WERI-Rb-1 (cell line): ENCODE data around the gene NFATC3.

ENCODE experiments used
- DNase-seq: peaks from one replicate; pipeline ENCODE4 v3.0.0-alpha.2; 2020
- H3K27ac ChIP-seq: fragments of 250-450 bp; sonication (Bioruptor Pico); 2 replicates; pipeline ENCODE4 v1.5.1; 2020; ENCODE audit warnings: mild to moderate bottlenecking, moderate library complexity
- H3K27me3 ChIP-seq: fragments of 250-450 bp; sonication (Bioruptor Pico); 2 replicates; pipeline ENCODE4 v1.5.1; 2021; ENCODE audit warnings: mild to moderate bottlenecking, low read depth, moderate library complexity; ENCODE audit not compliant: insufficient read depth, severe bottlenecking
- H3K36me3 ChIP-seq: fragments of 250-450 bp; sonication (Bioruptor Pico); 2 replicates; pipeline ENCODE4 v1.5.1; 2020; ENCODE audit warnings: mild to moderate bottlenecking, moderate library complexity
- H3K4me3 ChIP-seq: 2 replicates; pipeline ENCODE4 v1.5.1; 2011; ENCODE audit warnings: low read depth, mild to moderate bottlenecking, control low read depth, low read length
- H3K9me3 ChIP-seq: fragments of 250-450 bp; sonication (Bioruptor Pico); 2 replicates; pipeline ENCODE4 v1.5.1; 2021; ENCODE audit warnings: mild to moderate bottlenecking, moderate library complexity; ENCODE audit not compliant: severe bottlenecking
- CTCF ChIP-seq: IDR thresholded peaks from 2 replicates; pipeline ENCODE4 v1.5.1; 2011; ENCODE audit warnings: low read depth, mild to moderate bottlenecking, control low read depth, inconsistent platforms, low read length

NFATC3 gene

GRCh38 chr16:68217506-68217905 is 132.3 kb downstream of the NFATC3 start:
- Histone ChIP-seq H3K27ac (no peak overlapping the region), H3K4me3 (no peak overlapping the region)
- DNase-seq: no peak

GRCh38 chr16:68219725-68220351 is 134.7 kb downstream of the NFATC3 start:
- Histone ChIP-seq H3K27ac (no peak overlapping the region), H3K9me3 (no peaks in the 10 kb centered on the region), H3K27me3 (no peaks in the 10 kb centered on the region), H3K4me3 (no peak overlapping the region), H3K36me3 (no peaks in the 10 kb centered on the region; the same call in none of the 2 replicates)
- TF ChIP-seq CTCF: no peak
- no peak for DNase-seq

More at GRCh38 chr16:68217506-68217905, 132.3 kb downstream of the NFATC3 start:
- Histone ChIP-seq H3K27me3 (no peaks in the 10 kb centered on the region), H3K36me3 (no peaks in the 10 kb centered on the region; the same call in none of the 2 replicates), H3K9me3 (no peaks in the 10 kb centered on the region)
- no peak for TF ChIP-seq CTCF

- Histone ChIP-seq H3K9me3 (no peaks in the 10 kb centered on the region), H3K27me3 (no peaks in the 10 kb centered on the region), H3K27ac (no peak overlapping the region), H3K36me3 (peaks cover 5% of the 10 kb centered on the region), H3K4me3 (no peak overlapping the region)
- no peak for DNase-seq
- no peak for TF ChIP-seq CTCF
These were observed 137.9 kb downstream of the NFATC3 start for GRCh38 chr16:68223072-68223471.

- no peak for DNase-seq
- Histone ChIP-seq H3K27ac (peak overlapping the region; percentile 31; the same call in 1 of the 2 replicates), H3K27me3 (no peaks in the 10 kb centered on the region), H3K9me3 (no peaks in the 10 kb centered on the region), H3K4me3 (no peak overlapping the region), H3K36me3 (peaks cover 26% of the 10 kb centered on the region)
- TF ChIP-seq CTCF: no peak
These were observed 140.9 kb downstream of the NFATC3 start for GRCh38 chr16:68226116-68226515.

GRCh38 chr16:68227183-68227793 is 142.1 kb downstream of the NFATC3 start:
- TF ChIP-seq CTCF: no peak
- H3K36me3 ChIP-seq: peaks cover 26% of the 10 kb centered on the region
- H3K27me3 ChIP-seq: no peaks in the 10 kb centered on the region
- H3K4me3 ChIP-seq: no peak overlapping the region
- no peaks in the 10 kb centered on the region for H3K9me3 ChIP-seq
- no peak overlapping the region for H3K27ac ChIP-seq
- no peak for DNase-seq
